Measurements from ENCODE around the gene NSUN7. TPM values are rescaled to one million over a fixed set of nuclear protein-coding genes. Genes with fewer than 3 reads are reported as not detected.
"Not testable (repeated sequence)": the region's sequence is repeated elsewhere in the genome, so short reads cannot be mapped to it uniquely, and the experiment has no call there.

The NSUN7 gene, protein sequence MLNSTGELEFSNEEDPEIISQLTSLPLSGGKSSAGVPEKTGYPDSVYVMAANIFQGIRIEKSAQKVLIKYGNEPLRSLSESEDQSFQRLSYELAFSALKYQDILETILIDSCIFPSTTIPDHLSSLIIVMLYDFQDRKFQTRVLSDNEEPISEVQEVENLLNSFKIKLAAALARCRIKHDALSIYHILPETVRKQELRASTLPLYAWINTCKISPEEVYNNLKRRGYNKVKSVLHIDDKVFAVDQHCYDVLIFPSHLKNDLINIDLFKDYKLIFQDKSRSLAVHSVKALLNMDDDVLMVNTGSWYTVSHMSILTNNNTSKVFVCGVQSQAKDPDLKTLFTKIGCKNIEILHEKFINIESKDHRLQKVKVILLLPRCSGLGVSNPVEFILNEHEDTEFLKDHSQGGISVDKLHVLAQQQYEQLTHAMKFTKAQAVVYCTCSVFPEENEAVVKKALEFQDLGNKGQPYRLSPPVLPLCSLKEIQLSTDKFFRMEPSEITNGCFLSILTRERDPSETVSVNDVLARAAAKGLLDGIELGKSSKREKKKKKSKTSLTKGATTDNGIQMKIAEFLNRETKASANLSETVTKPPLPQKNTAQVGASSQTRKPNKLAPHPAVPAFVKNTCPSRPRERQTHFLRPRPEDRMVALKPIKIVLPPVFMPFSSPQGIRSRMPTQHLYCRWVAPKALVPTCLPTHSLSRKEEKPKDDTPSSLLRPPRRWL
- total RNA-seq: under 1 TPM; 0.52 to 0.65 TPM
- long read RNA-seq, donor 1, partial matches to known transcripts: 0 of 1 reads
- long read RNA-seq, donor 1, other reads (novel, unspliced or antisense): 1 of 1 reads
- long read RNA-seq, donor 2: 0 reads

DNA sequence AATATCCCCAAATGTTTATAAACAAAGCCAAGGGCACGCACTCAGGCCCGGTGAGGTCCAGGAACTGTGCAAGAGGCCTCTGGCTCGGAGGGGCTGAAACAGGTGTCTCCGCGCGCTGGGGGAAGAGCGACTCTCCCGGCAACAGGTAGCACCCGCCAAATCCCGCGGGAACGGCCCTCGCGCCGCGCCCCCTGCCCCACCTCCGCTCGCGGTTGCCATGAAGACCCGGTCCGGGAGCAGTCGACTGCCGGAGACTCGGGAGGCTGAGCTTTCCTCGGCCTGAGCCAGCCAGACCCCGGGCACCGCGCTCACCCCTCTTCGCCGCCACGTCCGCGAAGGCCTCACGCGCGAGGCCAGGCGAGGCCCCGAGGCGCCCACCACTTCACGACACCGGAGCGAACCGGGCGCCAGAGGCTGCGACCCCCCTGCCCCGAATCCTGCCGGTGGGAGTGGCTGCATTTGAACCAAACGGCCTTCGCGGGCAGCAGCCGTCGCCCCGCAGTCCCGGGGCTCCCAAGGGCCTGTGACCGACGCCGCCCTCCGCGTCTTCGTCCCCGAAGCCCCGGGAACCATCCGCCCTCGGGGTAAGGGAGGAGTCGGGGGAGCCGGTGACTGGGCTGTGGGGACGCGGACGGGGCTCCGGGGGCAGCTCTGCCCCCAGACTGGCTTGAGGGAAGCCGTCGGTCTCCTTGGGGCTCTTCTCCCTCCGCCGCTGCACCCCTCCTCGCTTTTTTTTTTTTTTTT is at the start of gene NSUN7:
Gene NSUN7 (plus strand): TSS at position 239 of the 744 bp plus-strand sequence. CDS start 739 bp downstream, outside the sequence.
- DNase-seq (ENCODE audit: low spot score): peak; percentile 86
- intact Hi-C loops (cut with DNase I): no loop called here

DNA sequence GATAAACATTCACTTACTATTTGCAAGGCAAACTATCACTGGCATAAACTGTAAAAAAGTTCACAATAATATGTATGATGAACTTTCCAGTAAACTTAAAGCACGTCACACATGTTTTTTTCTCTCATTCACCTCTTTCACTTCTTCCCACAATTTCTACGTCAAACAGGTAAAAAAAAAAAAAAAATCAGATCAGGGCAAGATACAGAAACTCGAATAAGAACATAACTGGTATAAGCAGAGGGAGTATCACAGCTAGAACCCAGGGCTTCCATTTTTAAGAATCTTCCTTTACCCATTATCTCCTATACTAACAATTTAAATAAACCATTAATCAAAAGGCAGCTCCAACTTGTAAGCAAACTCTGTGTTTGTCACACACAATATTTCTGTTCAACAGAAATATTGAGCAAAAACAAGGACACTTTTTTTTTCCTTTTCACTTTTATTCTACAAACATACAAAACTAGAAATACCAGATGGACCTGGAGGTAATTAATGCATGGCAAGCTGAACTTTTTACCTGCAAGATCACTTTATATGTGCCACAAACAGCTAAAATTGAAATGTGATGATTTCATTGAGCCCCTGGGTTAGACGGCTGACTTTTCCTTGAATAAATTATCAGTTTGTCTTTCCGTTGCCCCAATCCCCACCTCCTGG is 47.5 kb upstream of the NSUN7 start:
- intact Hi-C loops (cut with DNase I): no loop called here
- no peak for DNase-seq (ENCODE audit: low spot score)

DNA sequence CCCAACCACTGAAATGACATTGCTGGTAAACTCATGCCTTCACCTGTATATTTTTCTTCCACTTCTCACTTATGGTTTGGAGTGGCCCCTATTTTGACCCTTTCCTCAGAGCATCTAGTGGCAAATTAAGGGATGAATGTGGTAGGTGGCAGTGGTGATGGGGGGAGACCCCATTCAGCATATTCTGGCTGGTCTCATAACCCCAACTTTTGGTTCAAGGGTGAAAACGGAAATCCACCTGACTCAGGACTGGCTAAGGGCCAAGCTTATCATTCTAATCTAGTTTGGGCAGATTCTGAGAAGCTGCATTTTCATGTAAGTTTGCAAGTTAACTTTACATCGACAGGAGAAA is 47.0 kb upstream of the NSUN7 start:
- DNase-seq (ENCODE audit: low spot score): no peak
- intact Hi-C loops (cut with DNase I): no loop called here

DNA sequence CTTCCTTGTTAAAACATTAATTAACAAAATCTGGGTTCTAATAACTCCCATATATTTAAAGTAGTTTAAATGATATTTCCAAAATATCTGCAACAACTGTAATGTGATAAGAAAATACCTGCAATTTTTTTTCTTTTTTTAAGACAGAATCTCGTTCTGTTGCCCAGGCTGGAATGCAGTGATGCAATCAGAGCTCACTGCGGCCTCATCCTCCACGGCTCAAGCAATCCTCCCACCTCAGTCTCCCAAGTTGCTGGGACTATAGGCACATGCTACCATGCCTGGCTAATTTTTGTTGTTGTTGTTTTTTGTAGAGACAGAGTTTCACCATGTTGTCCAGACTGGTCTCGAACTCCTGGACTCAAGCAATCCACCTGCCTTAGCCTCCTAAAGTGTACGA is 45.7 kb upstream of the NSUN7 start:
- intact Hi-C loops (cut with DNase I): no loop called here
- no peak for DNase-seq (ENCODE audit: low spot score)

- intact Hi-C loops (cut with DNase I): no loop called here
- DNase-seq (ENCODE audit: low spot score): no peak
Measured at GRCh38 chr4:40710484-40711254, 39.1 kb upstream of the NSUN7 start.

GRCh38 chr4:40713001-40713400 is 36.8 kb upstream of the NSUN7 start:
- DNase-seq (ENCODE audit: low spot score); intact Hi-C loops (cut with DNase I): not testable (repeated sequence)

DNA sequence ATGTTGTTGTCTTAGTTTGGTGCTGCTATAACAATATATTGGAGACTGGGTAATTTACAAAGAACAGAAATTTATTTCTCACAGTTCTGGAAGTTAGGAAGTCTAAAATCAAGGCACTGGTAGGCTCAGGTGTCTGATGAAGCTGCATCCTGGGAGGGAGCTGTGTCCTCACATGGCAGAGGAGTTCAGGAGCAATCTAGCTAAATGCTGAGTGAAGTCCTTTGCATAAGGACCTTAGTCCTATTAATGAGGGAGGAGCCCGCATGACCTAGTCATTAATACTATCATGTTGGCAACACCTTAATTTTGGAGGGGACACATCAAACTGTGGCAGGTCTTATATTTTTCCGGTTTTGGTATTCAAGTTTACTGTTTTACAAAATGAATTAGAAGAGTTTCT is 36.0 kb upstream of the NSUN7 start:
- intact Hi-C loops (cut with DNase I): no loop called here
- DNase-seq (ENCODE audit: low spot score): no peak

GRCh38 chr4:40718586-40718985 is 31.2 kb upstream of the NSUN7 start:
- intact Hi-C loops (cut with DNase I): no loop called here
- DNase-seq (ENCODE audit: low spot score): no peak

- intact Hi-C loops (cut with DNase I): no loop called here
- no peak for DNase-seq (ENCODE audit: low spot score)
Measured at GRCh38 chr4:40719008-40719623, 30.6 kb upstream of the NSUN7 start.

DNA sequence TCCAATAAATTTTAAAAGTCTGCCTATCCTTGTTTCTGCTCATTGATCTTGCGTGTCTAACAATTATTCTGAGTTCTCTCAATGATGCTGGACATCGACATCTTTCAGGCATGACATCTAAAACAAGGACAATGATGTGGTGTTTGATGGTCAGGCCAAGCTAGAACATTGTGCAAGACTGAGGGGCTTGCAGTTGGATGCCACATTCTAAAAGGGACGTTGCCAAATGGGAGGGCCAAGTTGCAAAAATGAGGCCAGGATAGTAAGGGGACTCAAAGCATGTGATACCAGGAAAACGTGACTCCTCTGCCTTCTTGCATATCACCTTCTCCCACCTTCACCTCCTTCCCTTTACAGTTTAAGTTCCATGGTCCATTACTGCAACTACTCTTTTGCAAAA is 29.4 kb upstream of the NSUN7 start:
- DNase-seq (ENCODE audit: low spot score): no peak
- intact Hi-C loops (cut with DNase I): no loop called here

DNA sequence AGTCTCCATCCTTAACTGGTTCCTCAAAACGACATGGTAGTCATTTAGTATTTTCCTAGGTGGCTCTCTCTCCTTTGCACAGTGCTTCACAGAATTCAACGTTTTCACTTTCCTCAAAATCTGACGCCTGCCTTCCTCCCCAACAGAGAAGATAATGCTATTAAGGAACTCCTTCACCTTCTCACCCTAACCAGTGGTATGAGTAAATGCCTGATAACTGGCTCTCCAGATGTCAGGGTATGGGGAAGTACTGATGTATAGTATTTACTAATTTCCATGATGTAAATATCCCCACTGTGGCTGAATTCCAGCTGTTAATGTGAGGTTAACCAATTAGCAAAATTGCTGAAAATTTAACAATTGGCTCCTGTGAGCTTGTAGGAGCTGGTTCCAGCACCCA is 28.8 kb upstream of the NSUN7 start:
- no peak for DNase-seq (ENCODE audit: low spot score)
- intact Hi-C loops (cut with DNase I): no loop called here

GRCh38 chr4:40721730-40722171 is 28.0 kb upstream of the NSUN7 start:
- intact Hi-C loops (cut with DNase I): no loop called here
- DNase-seq (ENCODE audit: low spot score): no peak

DNA sequence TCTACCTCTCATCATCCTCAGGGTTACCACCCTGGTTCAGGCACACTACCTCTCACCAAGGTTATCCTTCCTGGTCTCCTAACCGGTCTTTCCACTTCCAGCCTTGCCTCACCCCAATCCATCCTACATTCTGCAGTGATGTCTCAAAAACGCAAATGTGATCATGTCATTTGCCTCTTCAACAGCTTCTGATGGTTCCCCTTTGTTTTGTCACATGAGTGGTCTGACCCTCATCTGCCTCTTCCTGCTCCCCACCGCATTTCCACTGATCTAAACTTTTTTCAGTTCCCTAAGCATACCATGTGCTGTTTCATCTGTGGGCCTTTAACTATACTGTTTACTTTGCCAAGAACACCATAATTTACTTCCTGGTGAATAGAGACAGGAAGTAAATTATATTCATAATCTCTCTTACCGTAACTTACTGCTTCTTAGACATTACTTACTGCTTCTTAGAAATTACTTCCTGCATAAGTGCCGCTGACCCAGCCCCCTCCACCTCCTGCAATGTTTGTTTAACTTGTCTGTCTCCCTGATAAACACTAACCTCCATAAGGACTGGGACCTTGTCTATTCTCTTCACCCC is 27.1 kb upstream of the NSUN7 start:
- DNase-seq (ENCODE audit: low spot score): no peak
- intact Hi-C loops (cut with DNase I): no loop called here

GRCh38 chr4:40723728-40724127 is 26.0 kb upstream of the NSUN7 start:
- intact Hi-C loops (cut with DNase I): no loop called here
- no peak for DNase-seq (ENCODE audit: low spot score)

DNA sequence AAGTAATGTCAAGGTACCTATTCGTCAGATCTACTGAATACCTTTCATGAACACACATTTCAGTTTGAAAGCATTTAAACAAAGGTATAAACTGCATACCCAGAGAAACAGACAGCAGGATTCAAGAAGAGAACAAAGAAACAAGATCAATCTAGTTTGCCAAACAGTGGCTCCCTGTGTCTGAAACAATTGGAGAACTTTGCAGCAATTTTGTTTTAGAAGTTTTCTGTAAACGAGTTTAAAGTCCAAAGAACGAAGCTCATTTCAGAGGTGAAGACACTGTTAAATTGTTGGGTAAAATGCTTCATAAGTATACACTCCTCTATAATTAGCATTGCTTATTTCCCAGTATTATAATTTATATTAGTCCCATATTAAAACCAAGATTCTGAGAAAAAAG is 21.4 kb upstream of the NSUN7 start:
- DNase-seq (ENCODE audit: low spot score): no peak
- intact Hi-C loops (cut with DNase I): no loop called here

- DNase-seq (ENCODE audit: low spot score): no peak
- intact Hi-C loops (cut with DNase I): no loop called here
Measured at GRCh38 chr4:40729555-40729954, 20.2 kb upstream of the NSUN7 start.

DNA sequence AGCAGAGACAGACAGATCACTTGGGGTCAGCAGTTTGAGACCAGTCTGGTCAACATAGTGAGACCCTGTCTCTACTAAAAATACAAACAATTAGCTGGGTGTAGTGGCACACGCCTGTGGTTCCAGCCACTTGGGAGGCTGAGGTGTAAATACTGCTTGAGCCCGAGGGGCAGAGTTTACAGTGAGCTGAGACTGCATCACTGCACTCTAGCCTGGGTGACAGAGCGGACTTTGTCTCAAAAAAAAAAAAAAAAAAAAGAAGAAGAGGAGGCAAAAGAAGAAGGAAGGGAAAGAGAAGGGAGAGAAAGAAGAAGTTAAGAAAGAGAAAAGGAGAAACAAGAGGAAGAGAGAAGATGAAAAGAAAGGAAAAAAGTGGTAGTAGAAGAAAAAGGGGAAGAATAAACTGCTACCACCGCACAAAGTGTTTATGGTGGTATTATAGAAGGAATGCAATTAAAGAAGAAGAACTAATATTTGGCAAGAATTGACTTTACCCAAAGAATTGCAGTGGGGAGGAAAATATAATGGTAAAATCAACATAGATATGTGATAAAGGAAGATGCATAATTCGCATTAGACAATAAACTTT is 19.6 kb upstream of the NSUN7 start:
- intact Hi-C loops (cut with DNase I): loop anchor here in 1 of 2 donors (10.0 kb wide), 1 partner anchor 175 kb away; no protein-coding TSS in a partner anchor
- no peak for DNase-seq (ENCODE audit: low spot score)
